ENCODE results near the gene DEPDC1B.
"Not testable (repeated sequence)": the region's sequence is repeated elsewhere in the genome, so short reads cannot be mapped to it uniquely, and the experiment has no call there.

Gene DEPDC1B

DNA sequence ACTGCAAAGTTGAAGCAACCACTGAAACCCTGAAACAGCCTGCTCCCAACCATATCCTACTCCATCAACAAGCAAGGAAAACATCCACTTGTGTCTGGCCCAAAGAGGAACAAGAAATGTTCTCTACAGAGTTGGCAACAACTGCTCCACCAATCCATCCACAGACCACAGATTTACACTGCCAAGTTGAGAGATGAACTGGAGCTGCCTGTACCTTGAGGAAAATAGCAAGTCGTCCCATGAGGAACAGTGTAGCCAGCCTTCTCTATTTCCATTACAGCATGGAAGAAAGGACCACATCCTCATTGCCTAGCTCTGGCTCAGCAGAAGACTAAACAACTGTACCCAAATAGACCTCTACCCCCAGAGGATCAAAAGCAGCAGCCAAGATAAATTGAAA lies 60.4 kb downstream of the DEPDC1B start:
- DNase-seq: no peak

- DNase-seq: no peak
These were observed 61.7 kb downstream of the DEPDC1B start for GRCh38 chr5:60638300-60638699.

GRCh38 chr5:60636644-60637043 lies 63.3 kb downstream of the DEPDC1B start:
- no peak for DNase-seq

- no peak for DNase-seq
These were observed 64.0 kb downstream of the DEPDC1B start for GRCh38 chr5:60636001-60636400.

DNA sequence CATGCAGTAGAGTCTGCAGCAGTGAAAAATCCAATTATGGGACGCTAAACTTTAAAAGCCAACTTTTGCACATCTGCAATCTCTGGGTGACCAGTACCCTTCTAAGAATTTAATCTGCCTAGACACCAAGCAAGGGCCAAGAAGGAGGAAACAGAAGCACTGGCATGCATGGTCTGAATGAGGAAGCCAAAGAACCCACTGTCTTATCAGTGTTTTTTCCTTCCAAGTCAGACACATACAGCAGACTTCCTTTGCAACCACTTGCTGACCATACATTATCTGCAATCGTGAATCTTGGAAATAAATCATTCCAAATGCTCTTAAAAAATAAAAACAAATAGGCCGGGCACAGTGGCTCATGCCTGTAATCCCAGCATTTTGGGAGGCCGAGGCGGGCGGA lies 65.9 kb downstream of the DEPDC1B start:
- no peak for DNase-seq

DNA sequence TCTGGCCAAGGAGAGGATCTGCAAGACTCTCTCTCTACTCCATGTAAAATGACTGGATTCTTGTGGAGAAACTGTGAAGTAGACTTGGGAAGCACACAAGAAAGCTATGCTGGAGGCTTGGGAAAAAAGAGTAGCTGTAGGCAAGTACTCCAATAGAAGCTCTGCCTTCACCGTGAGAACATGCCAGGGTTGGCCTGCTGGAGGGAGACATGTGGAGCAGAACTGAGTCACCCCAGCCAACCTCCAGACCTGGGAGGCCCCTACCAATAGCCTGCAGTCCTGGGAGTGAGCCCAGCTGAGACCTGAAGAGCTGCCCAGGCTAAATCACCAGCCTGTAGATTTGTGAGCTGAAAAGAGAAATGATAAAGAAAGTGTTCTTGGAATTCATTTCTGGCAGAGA lies 66.6 kb downstream of the DEPDC1B start:
- no peak for DNase-seq

DNA sequence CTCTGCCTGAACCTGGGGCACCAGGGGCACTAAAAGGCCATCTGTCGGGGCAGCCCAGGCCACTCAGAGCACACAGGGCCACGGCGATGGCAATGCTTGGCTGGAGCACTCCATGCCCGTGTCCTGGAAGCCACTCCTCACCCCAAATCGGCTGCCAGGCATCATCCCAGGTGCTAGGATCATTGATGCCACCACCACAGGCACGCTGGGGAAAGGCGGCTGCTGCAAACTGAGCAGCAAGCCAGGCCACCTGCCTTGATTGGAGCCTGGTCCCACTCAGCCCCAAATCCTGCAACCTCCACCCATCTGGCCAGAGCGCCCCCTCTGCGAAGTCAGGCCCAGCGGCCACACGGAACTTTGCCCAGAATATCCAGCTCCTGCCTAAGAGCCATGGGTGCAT lies 67.8 kb downstream of the DEPDC1B start:
- no peak for DNase-seq

DNA sequence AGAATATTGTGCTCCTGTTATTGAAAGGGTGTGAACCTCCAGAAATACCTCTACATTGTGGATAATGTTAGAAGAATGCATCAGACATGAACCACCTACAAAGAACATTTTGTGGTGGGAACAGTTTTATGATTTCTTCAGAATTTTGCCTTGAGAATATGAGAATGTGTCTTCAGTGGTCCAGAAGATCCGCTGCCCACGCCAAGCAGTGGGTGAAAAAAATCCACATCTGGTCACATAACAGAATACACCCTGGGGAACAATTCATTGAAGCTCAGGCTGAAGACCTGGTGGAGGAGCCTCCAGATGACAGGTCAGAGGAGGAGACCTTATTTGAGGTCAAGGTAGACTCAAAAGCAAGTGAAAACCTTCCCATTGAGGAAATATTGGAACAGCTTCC lies 69.1 kb downstream of the DEPDC1B start:
- no peak for DNase-seq

GRCh38 chr5:60630179-60630578 lies 69.8 kb downstream of the DEPDC1B start:
- DNase-seq: no peak

DNA sequence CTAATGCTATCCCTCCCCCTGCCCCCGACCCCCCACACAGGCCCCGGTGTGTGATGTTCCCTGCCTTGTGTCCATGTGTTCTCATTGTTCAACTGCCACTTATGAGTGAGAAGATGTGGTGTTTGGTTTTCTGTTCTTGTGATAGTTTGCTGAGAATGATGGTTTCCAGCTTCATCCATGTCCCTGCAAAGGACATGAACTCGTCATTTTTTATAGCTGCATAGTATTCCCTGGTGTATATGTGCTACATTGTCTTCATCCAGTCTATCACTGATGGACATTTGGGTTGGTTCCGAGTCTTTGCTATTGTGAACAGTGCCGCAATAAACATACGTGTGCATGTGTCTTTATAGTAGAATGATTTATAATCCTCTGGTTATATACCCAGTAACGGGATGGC lies 75.1 kb downstream of the DEPDC1B start:
- not testable (repeated sequence) for DNase-seq

DNA sequence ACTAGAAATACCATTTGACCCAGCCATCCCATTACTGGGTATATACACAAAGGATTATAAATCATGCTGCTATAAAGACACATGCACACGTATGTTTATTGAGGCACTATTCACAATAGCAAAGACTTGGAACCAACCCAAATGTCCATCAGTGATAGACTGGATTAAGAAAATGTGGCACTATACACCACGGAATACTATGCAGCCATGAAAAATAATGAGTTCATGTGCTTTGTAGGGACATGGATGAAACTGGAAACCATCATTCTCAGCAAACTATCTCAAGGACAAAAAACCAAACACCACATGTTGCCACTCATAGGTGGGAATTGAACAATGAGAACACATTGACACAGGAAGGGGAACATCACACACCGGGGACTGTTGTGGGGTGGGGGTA lies 79.2 kb downstream of the DEPDC1B start:
- not testable (repeated sequence) for DNase-seq

DNA sequence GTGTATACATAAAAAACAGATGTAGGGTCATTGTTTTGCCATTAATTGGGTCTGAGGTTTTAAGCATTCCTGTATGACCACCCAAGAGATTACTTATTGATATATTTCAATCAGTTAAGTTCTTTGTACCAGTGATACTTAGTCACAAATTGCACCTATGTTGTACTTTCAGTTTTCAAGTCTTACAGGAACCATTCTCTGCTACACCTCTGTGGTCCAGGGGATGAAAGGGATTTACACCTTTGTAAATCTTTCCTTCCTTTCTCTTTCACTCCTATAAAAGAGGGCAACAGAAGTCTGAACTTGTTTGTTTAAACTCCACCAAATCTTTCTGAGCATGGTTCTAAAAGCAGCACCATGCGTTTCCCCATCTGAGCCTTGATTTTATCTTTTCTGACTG lies 86.1 kb downstream of the DEPDC1B start:
- no peak for DNase-seq

GRCh38 chr5:60611099-60611740 lies 88.7 kb downstream of the DEPDC1B start:
- DNase-seq: no peak

GRCh38 chr5:60604771-60605170 lies 95.2 kb downstream of the DEPDC1B start:
- DNase-seq: no peak

GRCh38 chr5:60598424-60598823 lies 101.5 kb downstream of the DEPDC1B start:
- no peak for DNase-seq

- DNase-seq: no peak
These were observed 102.2 kb downstream of the DEPDC1B start for GRCh38 chr5:60597572-60598320.

DNA sequence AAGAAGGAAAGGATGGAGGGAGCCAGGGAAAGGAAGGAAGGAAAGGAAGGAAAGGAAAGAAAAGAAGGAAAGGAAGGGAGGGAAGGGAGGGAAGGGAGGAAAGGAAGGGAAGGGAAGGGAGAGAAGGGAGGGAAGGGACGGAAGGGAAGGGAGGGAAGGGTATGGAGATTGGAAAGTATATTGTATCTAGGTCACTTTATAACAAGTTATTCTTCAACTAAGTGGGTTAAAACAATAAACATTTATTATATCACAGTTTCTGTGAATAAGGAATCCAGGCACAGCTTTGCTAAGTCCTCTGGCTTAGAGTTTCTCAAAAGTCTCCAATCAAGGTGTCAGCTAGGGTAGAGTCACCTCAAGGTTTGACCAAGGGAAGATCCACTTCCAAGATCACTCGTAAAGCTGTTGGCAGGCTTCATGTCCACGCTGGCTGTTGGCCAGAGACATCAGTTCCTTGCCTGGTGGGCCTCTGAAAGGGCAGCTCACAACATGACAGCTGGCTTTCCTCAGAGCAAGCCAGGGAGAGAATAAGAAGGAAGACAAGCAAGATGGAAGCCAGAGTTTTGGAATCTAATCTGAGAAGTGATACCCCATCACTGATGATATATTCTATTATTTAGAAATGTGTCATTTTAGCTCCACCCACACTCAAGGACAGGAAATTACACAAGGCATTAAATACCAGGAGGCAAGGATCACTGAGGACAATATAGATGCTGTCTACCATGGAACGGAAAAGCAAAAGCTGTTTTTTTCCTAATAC lies 105.1 kb downstream of the DEPDC1B start:
- no peak for DNase-seq

- no peak for DNase-seq
These were observed 109.8 kb downstream of the DEPDC1B start for GRCh38 chr5:60590172-60590571.

DNA sequence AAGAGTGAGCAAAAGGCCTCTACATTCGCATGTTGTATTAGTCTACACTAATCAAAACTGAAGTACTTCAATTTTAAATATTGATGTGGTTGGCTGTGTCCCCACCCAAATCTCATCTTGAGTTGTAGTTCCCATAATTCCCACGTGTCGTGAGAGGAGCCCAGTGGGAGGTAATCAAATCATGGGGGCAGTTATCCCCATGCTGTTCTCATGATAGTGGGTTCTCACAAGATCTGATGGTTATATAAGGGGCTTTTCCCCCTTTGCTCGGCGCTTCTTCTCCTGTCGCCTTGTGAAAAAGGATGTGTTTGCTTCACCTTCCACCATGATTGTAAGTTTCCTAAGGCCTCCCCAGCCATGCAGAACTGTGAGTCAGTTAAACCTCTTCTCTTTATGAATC lies 112.7 kb downstream of the DEPDC1B start:
- not testable (repeated sequence) for DNase-seq

GRCh38 chr5:60586307-60586901 lies 113.6 kb downstream of the DEPDC1B start:
- no peak for DNase-seq

GRCh38 chr5:60585618-60586017 lies 114.3 kb downstream of the DEPDC1B start:
- no peak for DNase-seq

- no peak for DNase-seq
These were observed 115.7 kb downstream of the DEPDC1B start for GRCh38 chr5:60584304-60584703.

GRCh38 chr5:60583616-60584015 lies 116.3 kb downstream of the DEPDC1B start:
- no peak for DNase-seq

- DNase-seq: no peak
These were observed 121.7 kb downstream of the DEPDC1B start for GRCh38 chr5:60578315-60578714.
